Amniotic epithelial cell (primary cell): ENCODE results near the gene DOCK4.

Experiments used
- DNase-seq: peaks from one replicate; pipeline ENCODE4 v3.0.0-alpha.2; 2010; ENCODE audit warnings: low read depth

DOCK4 gene

DNA sequence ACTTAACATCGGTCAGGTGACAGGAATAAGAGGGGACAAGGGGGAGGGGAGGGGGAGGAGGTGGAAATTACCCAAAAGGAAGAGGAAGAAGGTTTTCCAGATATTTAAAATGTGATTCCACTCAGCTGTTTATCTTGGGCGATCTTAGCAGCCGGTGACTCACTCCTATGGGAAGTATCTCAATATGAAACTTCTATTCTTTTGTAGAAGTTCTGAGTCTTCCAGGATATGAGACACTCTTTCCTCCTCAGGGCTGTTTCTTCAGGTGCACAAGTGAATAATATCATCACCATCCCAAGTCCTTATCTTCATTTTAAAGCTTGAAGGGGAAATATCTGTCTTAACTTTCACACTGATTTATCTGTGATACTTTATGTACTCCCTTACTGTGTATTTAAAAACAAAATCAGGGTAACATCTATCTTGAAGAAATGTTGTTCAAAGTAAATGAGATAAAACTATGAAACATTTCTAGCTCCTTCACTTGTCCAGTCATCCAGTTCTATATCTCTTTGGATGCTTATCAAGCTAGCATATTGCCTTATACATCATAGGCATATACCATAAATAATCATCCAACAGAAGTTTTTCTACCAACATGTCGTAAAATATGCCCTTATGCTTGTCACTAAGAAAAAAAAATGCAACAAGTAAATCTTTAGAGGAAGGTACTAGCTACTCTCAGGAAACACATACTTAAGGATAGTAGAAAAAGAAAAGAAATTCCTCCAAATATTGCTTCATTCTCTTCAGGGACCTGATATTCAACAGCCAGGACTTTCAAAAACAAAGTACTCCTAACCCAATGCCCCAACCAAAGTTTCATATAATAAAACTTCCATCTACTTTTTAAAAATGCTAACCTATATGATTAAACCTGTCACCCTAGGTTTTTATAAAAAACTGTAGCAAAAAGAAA, 13.7 kb downstream of the DOCK4 start:
- DNase-seq, result peak; percentile 77

DNA sequence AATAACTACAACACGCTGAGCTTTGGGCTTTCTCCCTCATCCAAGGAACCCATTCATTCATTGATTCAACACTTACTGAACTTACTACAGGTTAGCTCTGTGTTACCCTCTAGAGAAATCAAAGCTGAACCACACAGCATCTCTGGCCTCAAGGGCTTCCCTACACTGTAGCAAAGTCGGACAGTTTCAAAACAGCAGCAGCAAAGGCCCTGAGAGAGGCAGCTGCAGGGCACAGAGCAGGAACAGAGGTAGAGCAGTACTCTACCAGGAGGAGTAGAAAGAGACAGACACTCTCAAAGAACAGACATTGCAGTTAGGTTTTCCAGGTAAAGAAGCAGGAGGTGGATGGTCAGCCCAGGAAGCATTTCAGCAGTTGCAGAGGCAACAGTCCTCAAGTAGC, 16.1 kb downstream of the DOCK4 start:
- no peak for DNase-seq

- no peak for DNase-seq
These were observed 16.5 kb downstream of the DOCK4 start for GRCh38 chr7:112189691-112190090.

- no peak for DNase-seq
These were observed 17.9 kb downstream of the DOCK4 start for GRCh38 chr7:112188257-112188656.

DNA sequence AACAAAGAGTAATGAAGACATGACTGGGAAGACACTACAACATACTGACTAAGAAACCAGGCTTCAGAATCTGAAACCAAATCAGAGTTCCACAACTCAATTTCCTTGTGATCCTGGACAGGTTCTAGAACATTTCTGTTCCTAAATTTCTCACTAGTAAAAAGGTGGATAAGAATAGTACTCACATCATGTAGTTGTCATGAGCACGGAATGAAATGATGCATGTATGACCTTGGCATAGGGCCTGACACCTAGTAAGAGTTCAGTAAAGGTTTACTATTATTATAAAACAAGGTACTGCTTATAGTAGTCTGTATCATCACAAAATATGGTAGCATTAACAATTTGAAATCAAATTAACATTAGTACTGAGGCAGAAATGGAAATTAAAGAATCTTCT, 19.9 kb downstream of the DOCK4 start:
- DNase-seq, result no peak

GRCh38 chr7:112185005-112185834, 21.0 kb downstream of the DOCK4 start:
- DNase-seq, result no peak

DNA sequence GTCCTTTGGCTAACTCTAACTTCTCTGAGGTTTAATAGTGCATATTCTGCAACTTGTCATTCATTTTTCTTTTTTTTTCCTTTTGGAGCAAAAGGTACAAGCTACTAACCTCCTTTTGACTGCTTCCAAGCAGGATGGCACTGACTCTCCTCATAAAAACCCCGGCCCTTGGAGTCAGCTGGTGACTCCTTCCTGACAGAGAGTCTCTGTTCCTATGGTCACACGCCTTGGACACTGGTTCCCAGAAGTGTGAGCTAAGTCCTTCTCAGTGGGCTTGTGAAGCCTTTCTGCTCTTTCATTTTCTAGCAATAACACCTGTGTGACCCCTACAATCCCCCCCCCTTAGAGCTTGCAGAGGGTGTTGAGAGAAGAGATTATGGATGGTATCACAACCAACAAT, 21.7 kb downstream of the DOCK4 start:
- no peak for DNase-seq

- no peak for DNase-seq
These were observed 22.9 kb downstream of the DOCK4 start for GRCh38 chr7:112183266-112183665.

DNA sequence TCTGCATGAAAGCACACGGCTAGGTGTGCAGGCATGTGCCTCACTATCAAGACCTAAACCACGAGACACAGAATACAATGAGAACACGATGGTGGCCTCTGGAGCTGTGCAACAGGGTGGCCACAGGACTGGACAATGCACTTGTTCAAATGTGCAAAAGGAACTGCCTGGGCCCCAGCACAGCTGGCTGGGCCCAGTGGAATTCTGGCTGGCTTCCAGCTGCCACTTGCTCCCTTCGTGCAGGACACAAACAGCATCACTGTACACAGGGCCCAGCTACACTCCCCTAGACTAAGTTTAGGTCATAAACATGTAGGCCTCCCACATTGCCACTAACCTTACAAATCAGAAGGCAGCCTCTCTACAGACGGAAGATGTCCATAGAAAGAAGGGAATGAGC, 23.4 kb downstream of the DOCK4 start:
- DNase-seq, result no peak

DNA sequence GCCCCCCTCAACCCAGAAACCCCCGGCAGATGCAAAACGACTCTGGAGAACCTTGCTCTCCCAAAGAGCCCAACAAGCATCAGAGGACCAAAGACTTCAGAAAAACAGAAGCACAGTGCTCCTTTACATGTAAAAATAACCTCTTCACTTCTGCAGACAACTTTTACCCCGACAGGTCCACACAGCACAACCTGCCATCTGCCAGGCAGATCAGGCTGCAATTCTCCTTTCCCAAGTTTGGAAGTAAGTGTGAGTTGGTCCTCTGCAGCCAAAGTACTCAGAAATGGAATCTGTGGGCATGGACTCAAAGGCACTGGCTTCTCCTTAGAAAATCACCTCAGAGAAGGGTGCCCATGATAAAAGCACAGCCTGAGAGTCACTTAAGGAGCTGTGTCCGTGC, 26.0 kb downstream of the DOCK4 start:
- no peak for DNase-seq

GRCh38 chr7:112176693-112177415, 29.3 kb downstream of the DOCK4 start:
- DNase-seq, result no peak

- DNase-seq, result no peak
These were observed 30.0 kb downstream of the DOCK4 start for GRCh38 chr7:112176241-112176640.

DNA sequence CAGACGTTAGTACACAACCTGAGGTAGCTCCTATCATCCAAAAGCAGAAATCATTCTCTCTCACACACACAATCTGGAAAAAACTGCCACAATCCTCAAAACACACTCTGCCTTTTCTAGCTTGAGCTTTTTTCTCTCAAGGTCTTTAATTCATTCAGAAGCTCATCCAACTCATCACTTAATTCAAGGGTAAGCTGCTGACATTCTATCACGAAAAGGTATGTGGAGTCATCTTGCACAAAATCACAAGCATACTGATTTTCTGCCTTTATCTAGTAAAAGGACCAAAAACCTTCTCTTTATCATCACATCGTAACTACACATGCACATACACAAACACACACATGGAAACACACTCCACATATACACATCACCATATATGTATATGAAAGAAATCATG, 32.0 kb downstream of the DOCK4 start:
- DNase-seq, result no peak

- no peak for DNase-seq
These were observed 32.7 kb downstream of the DOCK4 start for GRCh38 chr7:112173568-112173905.

- DNase-seq, result no peak
These were observed 33.2 kb downstream of the DOCK4 start for GRCh38 chr7:112172870-112173567.

DNA sequence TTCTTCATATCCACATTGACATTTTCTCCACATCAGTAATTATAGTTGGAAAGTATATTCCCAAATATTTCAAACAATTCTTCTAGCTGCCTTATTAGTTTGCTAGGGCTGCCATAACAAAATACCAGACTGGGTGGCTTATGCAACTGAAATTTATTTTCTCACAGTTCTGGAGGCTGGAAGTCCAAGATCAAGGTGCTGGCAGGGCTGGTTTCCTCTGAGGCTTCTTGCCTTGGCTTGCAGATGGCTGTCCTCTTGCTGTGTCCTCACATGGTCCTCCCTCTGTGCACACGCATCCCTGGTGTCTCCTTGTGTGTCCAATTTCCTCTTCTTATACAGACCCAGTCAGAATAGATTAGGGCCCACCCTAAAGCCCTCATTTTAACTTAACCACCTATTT, 34.5 kb downstream of the DOCK4 start:
- no peak for DNase-seq

DNA sequence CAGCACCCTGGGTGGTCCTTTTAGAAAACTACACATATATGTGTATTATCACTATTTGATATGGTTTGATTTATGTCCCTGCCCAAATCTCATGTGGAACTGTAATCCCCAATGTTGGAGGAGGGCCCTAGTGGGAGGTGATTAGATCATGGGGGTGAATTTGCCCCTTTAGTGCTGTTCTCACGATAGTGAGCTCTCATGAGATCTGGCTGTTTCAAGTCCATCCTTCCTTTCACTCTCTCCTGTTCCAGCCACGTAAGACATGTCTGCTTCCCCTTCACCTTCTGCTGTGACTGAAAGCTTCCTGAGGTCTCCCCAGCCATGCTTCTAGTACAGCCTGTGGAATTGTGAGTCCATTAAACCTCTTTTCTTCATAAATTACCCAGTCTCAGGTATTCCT, 37.3 kb downstream of the DOCK4 start:
- DNase-seq, result no peak

- no peak for DNase-seq
These were observed 39.1 kb downstream of the DOCK4 start for GRCh38 chr7:112167147-112167546.

GRCh38 chr7:112162784-112163506, 43.3 kb downstream of the DOCK4 start:
- DNase-seq, result no peak

DNA sequence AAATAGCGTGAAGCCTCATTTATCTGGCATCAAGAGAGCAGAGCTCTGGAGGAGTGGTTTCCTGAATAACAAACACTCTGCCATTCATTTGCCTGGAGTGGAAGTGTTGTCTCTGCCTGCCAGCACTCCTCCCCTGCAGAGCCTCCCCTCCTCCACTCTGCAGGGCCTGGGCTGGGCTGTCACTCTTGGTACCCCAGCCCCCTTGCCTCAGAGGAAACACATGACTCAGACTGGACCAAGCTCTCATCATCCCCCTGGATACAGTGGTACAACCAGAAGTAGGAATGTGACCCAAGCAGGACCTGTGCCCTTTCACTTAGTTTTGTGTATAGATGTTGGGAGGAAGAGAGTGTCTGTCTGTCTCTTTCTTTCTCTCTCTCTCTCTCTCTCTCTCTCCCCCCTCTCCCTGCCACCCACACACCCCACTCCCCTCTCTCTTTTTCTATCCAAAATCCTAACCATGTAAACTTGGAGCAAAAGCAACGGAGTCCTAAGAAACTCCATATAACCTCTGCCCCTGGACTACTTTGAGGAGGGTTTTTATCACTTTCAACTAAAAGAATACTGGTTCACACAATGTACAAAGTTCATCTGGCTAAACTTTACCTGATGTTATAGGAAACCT, 43.9 kb downstream of the DOCK4 start:
- DNase-seq, result peak; percentile 89
